ENCODE data around the gene NRG3.

Gene NRG3

GRCh38 chr10:81874875-81875466, at the start of gene NRG3:
TSS of gene NRG3 (plus strand) at chr10:81875194.
- no peak for DNase-seq

- no peak for DNase-seq
These were observed 46.7 kb upstream of the NRG3 start for GRCh38 chr10:81828251-81828650.

GRCh38 chr10:81831060-81831459, 43.9 kb upstream of the NRG3 start:
- DNase-seq: no peak

GRCh38 chr10:81838950-81839349, 36.0 kb upstream of the NRG3 start:
- DNase-seq: no peak

- DNase-seq: no peak
These were observed 32.0 kb upstream of the NRG3 start for GRCh38 chr10:81843042-81843441.

- no peak for DNase-seq
These were observed 27.3 kb upstream of the NRG3 start for GRCh38 chr10:81847675-81848074.

GRCh38 chr10:81848514-81848913, 26.5 kb upstream of the NRG3 start:
- no peak for DNase-seq

- no peak for DNase-seq
These were observed 26.1 kb upstream of the NRG3 start for GRCh38 chr10:81848931-81849330.

GRCh38 chr10:81862596-81862995, 12.4 kb upstream of the NRG3 start:
- no peak for DNase-seq

GRCh38 chr10:81863771-81864170, 11.2 kb upstream of the NRG3 start:
- DNase-seq: no peak

GRCh38 chr10:81865581-81865980, 9.4 kb upstream of the NRG3 start:
- no peak for DNase-seq

- no peak for DNase-seq
These were observed 8.2 kb upstream of the NRG3 start for GRCh38 chr10:81866753-81867152.

- DNase-seq: no peak
These were observed 4.5 kb upstream of the NRG3 start for GRCh38 chr10:81870472-81870871.

GRCh38 chr10:81871558-81871957, 3.4 kb upstream of the NRG3 start:
- no peak for DNase-seq

- DNase-seq: no peak
These were observed 2.7 kb upstream of the NRG3 start for GRCh38 chr10:81872206-81872862.

- DNase-seq: no peak
These were observed 1.6 kb upstream of the NRG3 start for GRCh38 chr10:81873231-81873931.

GRCh38 chr10:81873932-81874816, 820 bp upstream of the NRG3 start:
- DNase-seq: no peak

GRCh38 chr10:81875467-81876252, 666 bp downstream of the NRG3 start:
- no peak for DNase-seq

GRCh38 chr10:81876253-81877077, 1.5 kb downstream of the NRG3 start:
- DNase-seq: no peak

- no peak for DNase-seq
These were observed 2.6 kb downstream of the NRG3 start for GRCh38 chr10:81877596-81877995.

GRCh38 chr10:81882011-81882410, 7.0 kb downstream of the NRG3 start:
- DNase-seq: no peak

GRCh38 chr10:81884856-81885255, 9.9 kb downstream of the NRG3 start:
- DNase-seq: no peak

All from CD4-positive, alpha-beta T cell treated with Interleukin-6 for 4 hours (primary cell).